Stimulated activated naive CD8-positive, alpha-beta T cell treated with anti-CD3 and anti-CD28 coated beads, Interleukin-15, amount 100 ng/mL, for 72 hours (primary cell): ENCODE data around the gene KCTD11.
A peak's percentile ranks its signal among the peaks of the same experiment; 100 is the strongest.

Experiments
- ATAC-seq: fragments of 150-1000 bp; cut with Tn5 transposase; 2 replicates; pipeline ENCODE4 v1.10.0; 2021; ENCODE audit warnings: mild to moderate bottlenecking, moderate library complexity
- DNase-seq, 2 donors: peaks; one replicate each; pipeline ENCODE4 v3.0.0; 2021 to 2022
- H3K27ac Mint-ChIP-seq, 2 donors: one replicate each; pipeline ENCODE4 v1.8.0; 2022; ENCODE audit warnings: mild to moderate bottlenecking in 2 of 2, mixed read lengths in 2 of 2, moderate library complexity in 2 of 2
- H3K27me3 Mint-ChIP-seq: one replicate; pipeline ENCODE4 v1.8.0; 2022; ENCODE audit warnings: mixed read lengths
- H3K4me1 Mint-ChIP-seq: one replicate; pipeline ENCODE4 v1.8.0; 2022; ENCODE audit warnings: mild to moderate bottlenecking, mixed read lengths
- H3K4me3 Mint-ChIP-seq, 2 donors: one replicate each; pipeline ENCODE4 v1.8.0; 2022; ENCODE audit warnings: mild to moderate bottlenecking in 2 of 2, mixed read lengths in 2 of 2, moderate library complexity in 1 of 2
- H3K9me3 Mint-ChIP-seq, 2 donors: one replicate each; pipeline ENCODE4 v1.8.0; 2022; ENCODE audit warnings: mixed read lengths in 2 of 2

KCTD11 gene

DNA sequence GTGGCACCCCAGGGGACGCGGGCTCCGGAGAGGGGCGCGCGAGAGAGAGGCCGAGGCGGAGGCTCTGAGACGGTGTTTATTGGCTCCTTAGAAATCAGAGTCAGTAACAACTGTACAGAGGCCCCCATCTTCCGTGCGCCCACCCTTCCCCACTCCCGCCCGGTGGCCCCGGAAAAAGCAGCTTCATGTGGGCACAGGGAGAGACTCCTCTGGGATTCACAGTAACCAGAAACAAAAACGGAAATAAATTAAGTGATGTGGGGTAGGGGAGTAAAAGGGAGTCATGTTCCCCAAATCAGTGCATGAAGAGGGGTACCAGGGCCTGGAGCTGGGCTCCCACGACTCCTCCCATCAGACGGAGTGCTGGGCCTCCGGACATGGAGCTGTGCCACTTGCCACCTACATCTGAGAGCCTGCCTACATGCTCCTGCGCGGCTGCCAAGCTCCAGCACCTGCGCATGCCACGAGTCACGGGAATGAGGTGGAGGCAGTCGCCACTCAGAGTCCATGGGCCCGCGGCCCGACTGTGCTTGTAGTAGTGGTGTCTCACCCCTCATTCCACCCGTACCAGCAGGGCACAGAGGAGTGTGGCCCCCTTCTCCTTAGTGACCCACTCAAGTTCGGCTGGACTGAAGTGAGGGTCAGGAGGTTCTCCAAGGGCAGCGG is 36.3 kb upstream of the KCTD11 start:
- Mint-ChIP-seq H3K9me3 (no peaks in the 10 kb centered on the region), H3K27me3 (no peaks in the 10 kb centered on the region), H3K4me1 (peaks cover 54% of the 10 kb centered on the region), H3K27ac (peak overlapping the region; percentile 95 to 99), H3K4me3 (peak overlapping the region; percentile 95 to 96)
- DNase-seq (no peak), ATAC-seq (no peak)

DNA sequence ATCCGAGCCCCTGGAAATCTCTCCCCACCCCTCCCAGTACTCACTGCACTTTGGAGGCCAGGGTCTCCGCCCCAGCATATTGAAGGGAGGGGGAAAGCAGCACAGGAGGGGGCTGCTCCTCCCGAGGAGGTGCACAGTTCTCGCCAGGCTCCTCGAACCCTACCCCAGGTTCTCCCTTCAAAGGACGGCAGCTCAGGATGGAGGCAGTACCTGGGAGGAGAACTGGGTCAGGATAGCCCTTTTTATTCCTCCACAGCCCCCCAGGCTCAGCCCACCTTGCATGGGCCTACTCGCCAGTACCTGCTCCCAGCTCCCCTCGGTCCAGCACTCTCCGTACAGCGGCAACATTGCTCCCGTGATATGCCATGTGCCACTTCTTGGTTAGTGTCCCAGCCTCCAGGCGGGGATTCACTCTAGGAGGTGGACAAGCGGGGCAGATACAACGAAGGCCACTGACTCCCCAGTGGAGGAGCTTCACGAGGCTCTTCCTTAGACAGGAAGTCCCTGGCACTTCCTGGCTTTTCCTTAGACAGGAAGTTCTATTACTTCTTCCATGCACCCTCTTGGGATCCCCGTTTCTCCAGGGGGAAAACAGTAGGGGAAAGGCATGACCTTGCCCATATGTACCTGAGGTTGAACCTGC is 34.7 kb upstream of the KCTD11 start:
- no peak overlapping the region for H3K27ac Mint-ChIP-seq

DNA sequence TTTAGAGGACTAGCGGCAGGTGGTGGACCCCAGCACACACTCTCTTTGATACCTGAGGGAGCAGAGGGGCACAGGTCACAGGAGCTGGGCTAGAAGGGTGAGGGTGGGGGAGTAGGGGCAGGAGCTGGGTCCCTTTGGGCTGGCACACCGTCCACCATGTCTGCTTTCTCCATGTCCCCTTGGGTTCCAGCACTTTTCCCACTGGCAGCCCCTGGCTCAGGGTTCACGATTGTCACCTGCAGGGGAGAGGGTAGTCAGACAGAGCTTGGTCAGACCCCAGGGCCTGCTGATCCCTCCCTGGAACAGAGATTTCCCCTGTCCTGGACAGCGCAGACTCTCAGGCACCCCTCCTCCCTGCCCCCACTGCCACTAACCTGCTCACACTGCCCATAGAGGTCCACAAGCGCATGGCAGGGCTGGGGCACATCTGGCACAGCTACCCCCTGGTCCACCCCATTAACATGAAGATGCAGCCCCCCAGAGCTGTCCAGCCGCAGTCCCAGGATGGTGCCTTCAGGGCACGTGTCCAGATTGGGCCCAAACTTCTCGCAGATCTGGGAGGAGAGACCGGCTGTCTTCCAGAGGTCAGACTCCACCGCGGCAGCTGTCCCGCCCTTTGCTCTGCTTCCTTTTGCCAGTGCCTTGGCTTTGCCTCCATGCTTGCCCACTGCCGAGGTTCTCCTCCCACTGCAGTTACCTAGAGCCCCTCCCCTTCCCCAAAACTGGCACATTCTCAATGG is 33.7 kb upstream of the KCTD11 start:
- no peaks in the 10 kb centered on the region for H3K27me3 Mint-ChIP-seq
- DNase-seq, result no peak
- no peak overlapping the region for H3K4me3 Mint-ChIP-seq
- no peaks in the 10 kb centered on the region for H3K9me3 Mint-ChIP-seq
- no peak overlapping the region for H3K27ac Mint-ChIP-seq
- H3K4me1 Mint-ChIP-seq, result peaks cover 29% of the 10 kb centered on the region
- ATAC-seq, result no peak

More for the DNA sequence above, 34.7 kb upstream of the KCTD11 start:
- H3K4me3 Mint-ChIP-seq, result peak overlapping the region in 1 of 2 donors; percentile 13
- no peaks in the 10 kb centered on the region for H3K27me3 Mint-ChIP-seq
- ATAC-seq, result no peak
- peaks cover 39% of the 10 kb centered on the region for H3K4me1 Mint-ChIP-seq
- no peak for DNase-seq
- no peaks in the 10 kb centered on the region for H3K9me3 Mint-ChIP-seq

DNA sequence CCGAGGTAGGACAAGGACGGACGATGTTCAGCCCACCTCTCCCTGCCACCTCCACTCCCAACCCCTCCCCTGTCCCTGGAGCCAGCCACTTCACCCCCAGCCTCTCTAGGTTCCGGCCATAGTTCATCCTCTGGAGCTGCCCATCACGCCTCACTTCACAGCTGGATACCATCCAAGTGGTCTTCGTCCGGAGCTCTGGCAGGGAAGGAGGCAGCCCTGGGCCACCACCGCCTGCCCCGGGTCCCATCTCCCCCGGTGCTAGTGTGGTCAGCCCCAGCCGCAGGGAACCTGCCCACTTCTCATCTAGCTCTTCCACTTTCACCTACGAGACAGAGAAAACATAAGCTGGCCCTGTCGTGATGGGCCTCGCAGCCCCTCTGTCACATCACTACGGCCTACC is 30.5 kb upstream of the KCTD11 start:
- DNase-seq (no peak), ATAC-seq (no peak)
- Mint-ChIP-seq H3K4me1 (peaks cover 27% of the 10 kb centered on the region), H3K27me3 (no peaks in the 10 kb centered on the region), H3K27ac (no peak overlapping the region), H3K4me3 (no peak overlapping the region), H3K9me3 (no peaks in the 10 kb centered on the region)

DNA sequence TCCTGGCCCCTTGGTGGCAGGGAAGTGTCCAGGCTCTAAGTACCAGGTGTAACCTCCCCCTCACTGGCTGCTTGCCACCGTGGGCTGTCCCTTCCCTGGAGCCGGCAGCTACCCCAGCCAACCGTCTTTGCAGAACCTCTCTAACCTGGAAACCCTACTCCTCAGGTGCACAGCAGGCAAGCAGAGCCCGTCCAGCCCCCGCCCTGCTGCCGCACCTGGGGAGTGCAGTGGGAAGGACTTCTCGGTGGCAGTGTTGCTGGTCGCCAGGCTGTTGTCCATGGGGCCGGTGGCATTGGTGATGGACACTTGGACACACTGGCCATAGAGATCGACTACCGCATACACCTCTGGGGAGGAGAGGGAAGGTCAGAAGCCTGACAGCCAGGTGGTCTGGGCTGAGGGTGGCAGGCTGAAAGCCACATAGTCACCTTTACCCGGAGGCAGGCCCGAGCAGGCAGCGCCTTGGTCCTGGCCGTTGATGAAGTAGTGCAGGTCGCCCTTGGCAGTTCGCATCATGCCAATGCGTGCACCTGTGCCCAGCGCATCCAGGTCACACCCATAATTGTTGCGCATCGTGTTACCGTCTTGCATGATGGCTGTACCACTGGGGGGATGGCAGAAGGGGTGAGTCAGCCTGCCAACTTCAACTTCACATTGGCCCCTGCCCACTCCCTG is 29.3 kb upstream of the KCTD11 start:
- DNase-seq (no peak), ATAC-seq (no peak)
- Mint-ChIP-seq H3K4me1 (peaks cover 37% of the 10 kb centered on the region), H3K9me3 (no peaks in the 10 kb centered on the region), H3K4me3 (no peak overlapping the region), H3K27ac (no peak overlapping the region), H3K27me3 (no peaks in the 10 kb centered on the region)

DNA sequence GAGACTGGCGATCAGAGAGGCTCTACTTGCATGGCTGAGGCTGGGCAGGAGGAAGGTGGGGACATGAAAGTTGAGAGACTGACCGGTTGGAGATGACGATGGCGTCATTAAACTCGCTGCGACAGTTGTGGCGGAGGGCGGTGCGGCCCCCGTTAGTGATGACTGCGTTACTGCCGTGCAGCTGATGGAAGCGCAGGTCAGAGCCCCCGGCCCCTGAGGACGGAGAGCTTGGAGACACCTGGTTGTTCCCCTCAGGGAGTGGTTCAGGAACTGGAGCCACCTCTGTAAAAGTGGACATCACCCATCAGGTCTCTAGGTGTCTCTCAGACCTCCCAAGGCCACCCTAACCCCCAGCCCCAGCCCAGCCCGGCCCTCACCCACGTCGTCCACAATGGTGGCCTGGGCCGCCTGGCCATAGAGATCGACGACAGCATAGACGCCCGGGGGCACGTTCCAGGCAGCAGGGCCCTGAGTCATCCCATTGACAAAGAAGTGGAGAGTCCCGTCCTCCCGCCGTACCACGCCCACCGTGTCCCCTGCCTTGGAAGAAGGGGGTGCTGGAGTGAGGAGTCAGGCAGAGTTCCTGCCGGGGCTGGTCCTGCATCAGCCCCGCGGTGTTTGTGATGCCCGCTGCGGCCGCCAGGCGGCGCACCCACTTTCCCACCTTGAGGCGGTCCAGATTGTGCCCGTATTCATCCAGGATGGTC is 28.1 kb upstream of the KCTD11 start:
- Mint-ChIP-seq H3K27me3 (no peaks in the 10 kb centered on the region), H3K4me3 (no peak overlapping the region), H3K4me1 (peaks cover 50% of the 10 kb centered on the region), H3K27ac (no peak overlapping the region), H3K9me3 (no peaks in the 10 kb centered on the region)
- ATAC-seq, result peak; percentile 68
- peak; percentile 59 to 60 for DNase-seq

DNA sequence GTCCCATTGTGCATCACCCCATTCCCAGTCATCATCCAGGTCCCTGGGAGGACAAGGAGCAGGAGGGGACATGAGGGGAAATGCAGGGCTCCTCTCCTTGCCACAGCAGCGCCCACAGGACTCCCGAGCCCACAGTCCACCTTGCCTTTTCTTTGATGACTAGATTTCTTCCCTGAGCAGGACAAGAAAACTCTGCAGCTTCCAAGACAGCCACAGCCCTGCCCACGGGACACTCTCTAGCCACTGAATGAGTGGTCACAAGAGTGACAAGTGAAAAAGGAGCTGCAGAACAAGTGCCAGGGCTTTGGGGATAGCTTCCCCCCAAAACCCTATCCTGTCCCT is 27.6 kb upstream of the KCTD11 start:
- no peak overlapping the region for H3K27ac Mint-ChIP-seq
- H3K9me3 Mint-ChIP-seq, result no peaks in the 10 kb centered on the region

DNA sequence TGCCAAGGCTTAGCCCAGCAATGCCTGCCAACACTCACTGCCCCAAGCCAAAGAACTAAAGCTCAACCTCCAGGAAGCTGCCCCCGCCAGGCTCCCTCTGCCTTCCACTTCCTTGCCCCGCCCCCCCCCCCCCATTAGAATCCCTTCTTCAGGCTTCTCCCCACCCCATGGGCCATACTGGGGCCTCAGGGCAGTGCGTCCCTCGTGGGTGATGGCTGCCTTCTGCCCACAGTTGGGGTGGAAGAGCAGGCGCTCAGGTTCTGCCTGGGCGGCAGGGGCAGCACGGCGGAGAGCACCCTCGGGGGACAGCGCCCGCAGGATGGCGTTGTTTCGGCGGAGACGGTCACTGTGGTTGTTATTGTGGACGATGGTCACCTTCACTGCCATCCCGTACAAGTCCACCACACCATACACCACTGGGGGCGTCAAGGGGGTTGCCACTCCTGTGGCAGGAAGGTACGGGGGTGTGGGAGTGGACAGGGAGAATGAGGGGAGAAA is 26.9 kb upstream of the KCTD11 start:
- DNase-seq (no peak), ATAC-seq (no peak)
- Mint-ChIP-seq H3K9me3 (no peaks in the 10 kb centered on the region), H3K27ac (no peak overlapping the region), H3K27me3 (no peaks in the 10 kb centered on the region), H3K4me1 (peaks cover 54% of the 10 kb centered on the region), H3K4me3 (no peak overlapping the region)

More for the DNA sequence above, 27.6 kb upstream of the KCTD11 start:
- Mint-ChIP-seq H3K4me1 (peaks cover 51% of the 10 kb centered on the region), H3K27me3 (no peaks in the 10 kb centered on the region), H3K4me3 (no peak overlapping the region)
- DNase-seq (no peak), ATAC-seq (no peak)

DNA sequence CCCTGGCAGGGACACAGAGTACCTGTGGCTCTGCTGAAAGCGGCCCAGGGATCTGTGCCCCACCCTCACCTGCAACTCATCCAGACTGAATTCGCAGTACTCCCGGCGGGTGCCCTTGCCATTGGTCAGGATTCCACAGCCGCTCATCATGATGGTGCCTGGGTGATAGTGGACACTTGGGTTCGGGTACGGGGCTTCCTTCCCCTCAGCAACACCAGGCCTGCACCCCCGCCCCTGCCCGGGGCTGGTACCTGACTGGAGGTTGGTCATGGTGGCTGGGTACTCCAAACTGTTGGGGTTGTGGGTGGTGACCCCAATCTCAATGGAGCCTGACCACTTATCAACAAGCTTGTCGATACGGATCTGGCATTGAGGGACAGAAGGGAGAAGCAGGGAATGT is 25.8 kb upstream of the KCTD11 start:
- ATAC-seq, result no peak
- Mint-ChIP-seq H3K4me1 (peaks cover 65% of the 10 kb centered on the region), H3K4me3 (no peak overlapping the region), H3K9me3 (no peaks in the 10 kb centered on the region), H3K27ac (no peak overlapping the region), H3K27me3 (no peaks in the 10 kb centered on the region)
- DNase-seq, result no peak

DNA sequence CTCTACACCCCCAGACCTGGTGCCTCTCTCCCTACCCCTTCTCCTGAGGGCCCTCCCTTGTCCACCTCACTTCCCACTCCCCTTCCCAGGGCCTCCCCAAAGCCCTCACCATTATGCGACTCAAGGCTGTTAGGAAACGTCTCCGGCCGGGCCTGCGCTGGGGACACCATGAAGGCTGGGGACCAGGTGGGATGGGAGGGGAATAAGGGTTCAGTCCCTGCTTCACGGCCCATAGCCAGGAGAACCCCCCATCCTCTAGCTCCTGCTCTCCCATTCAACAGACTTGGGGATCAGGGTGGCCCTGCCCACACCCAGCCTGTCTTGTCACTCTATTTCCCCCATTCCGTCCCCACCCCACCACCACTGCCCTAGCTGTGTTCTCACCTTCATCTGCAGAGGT is 24.9 kb upstream of the KCTD11 start:
- ATAC-seq (no peak), DNase-seq (no peak)
- no peak overlapping the region for H3K4me3 Mint-ChIP-seq
- H3K4me1 Mint-ChIP-seq, result peaks cover 71% of the 10 kb centered on the region
- H3K9me3 Mint-ChIP-seq, result no peaks in the 10 kb centered on the region
- H3K27me3 Mint-ChIP-seq, result no peaks in the 10 kb centered on the region
- peak overlapping the region in 1 of 2 donors; percentile 2 for H3K27ac Mint-ChIP-seq

DNA sequence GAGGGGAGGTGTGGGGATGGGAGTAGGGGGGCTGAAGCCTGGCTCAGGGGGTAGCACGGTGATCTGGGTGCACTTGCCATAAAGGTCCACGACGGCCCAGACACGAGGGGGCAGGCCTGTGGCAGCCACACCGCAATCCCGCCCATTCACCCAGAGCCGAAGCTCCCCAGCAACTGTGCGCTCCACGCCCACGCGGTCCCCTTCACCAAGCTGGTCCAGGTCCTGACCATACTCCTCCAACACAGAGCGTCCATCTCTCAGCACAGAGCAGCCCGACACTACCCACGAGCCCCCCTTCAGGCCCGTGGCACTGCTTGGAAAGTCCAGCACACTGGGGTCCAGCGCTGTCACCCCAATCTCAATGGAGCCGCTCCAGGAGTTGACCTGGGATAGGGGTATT is 24.5 kb upstream of the KCTD11 start:
- H3K9me3 Mint-ChIP-seq, result no peaks in the 10 kb centered on the region
- H3K27ac Mint-ChIP-seq, result no peak overlapping the region
- DNase-seq, result no peak
- ATAC-seq, result no peak
- H3K27me3 Mint-ChIP-seq, result no peaks in the 10 kb centered on the region
- peaks cover 75% of the 10 kb centered on the region for H3K4me1 Mint-ChIP-seq
- H3K4me3 Mint-ChIP-seq, result peak overlapping the region in 1 of 2 donors; percentile 21

DNA sequence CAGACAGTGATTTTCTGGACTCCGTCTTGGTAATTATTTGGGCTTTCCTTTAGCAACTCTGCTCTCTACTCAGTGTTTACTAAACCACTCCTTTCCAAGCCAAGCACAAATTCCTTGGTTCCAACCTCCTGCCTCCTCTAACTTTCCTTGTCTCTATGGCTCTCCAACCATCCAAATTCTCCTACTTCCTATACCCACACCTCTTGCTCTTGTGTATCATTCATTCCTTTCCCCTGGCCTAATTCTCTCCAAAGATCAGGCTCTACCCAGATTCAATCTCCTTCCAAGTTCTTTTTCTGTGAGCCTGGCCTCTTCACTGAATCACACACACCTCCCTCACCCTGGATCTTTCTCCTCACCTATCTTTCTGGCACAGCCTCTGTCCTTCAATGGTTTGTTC is 24.0 kb upstream of the KCTD11 start:
- Mint-ChIP-seq H3K27me3 (no peaks in the 10 kb centered on the region), H3K27ac (peak overlapping the region; percentile 4 to 28), H3K4me1 (peaks cover 81% of the 10 kb centered on the region), H3K4me3 (peak overlapping the region; percentile 86 to 97), H3K9me3 (no peaks in the 10 kb centered on the region)
- no peak for ATAC-seq
- no peak for DNase-seq

DNA sequence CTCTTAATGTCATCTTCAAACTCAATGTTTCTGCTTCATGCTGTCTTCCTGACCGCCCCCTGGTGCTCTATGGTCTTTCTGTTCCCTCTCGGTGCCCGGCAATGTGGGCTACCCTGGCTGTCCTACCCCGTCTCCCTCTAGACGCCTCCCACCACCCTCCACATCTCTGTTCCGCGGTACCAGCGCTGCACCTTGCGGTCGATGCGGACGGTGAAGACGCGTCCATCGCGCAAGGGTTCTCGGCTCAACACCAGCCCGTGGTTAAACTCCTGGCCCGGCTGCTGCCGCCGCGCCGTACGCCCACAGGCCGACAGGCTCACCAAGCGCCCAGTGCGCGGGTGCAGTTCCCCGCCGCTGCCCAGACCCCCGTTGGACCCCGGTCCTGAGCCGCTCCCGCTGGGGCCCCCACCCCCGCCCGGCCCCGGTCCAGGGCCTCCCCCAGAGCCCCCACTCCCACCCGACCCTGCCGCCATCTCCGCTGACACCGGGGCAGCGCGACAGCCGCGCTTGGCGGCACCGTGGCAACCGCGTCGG is 23.1 kb upstream of the KCTD11 start, which contains the start of gene NEURL4:
Gene NEURL4, minus strand, starts transcription at position 496 of the 534 bp plus-strand sequence. Its CDS starts 23 bp downstream, at position 473.
- peak within 1 kb of the TSS; percentile 97 to 99 for H3K27ac Mint-ChIP-seq
- H3K4me3 Mint-ChIP-seq, result peak within 1 kb of the TSS; percentile 86 to 97
- DNase-seq, result no peak
- peaks cover 81% of the 10 kb centered on the region for H3K4me1 Mint-ChIP-seq
- no peaks in the 10 kb centered on the region for H3K9me3 Mint-ChIP-seq
- peak; percentile 10 for ATAC-seq
- no peaks in the 10 kb centered on the region for H3K27me3 Mint-ChIP-seq

DNA sequence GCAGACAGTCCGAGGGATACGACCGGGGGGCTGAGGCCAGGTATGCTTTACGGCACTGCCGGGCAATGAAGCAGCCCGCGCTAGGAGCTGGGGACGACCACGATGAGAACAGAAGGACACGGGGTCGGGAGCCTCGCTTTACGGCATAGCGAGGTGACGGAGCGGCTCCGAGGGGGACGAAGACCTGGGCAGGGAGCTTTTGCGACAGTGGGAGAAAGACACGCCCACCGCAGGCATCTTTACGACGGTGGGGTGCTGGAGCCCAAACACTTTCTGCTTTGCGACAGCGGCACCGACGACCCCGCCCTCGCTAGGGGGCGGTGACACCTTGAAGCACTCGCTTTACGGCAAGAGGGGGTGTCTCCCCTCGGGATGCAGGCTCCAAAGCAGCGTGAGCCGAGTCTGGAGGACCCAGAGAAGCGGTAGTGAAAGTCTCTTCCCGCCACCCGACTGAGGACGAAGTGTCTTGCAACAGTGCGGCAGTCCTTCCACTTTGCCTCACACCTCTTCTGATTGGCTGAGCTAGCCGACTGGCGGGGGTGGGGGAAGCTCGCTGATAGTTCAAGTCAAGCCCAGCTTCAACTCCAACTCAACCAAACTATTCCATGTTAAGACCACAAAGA is 22.5 kb upstream of the KCTD11 start:
- Mint-ChIP-seq H3K27me3 (no peaks in the 10 kb centered on the region), H3K9me3 (no peaks in the 10 kb centered on the region), H3K27ac (peak overlapping the region; percentile 97 to 99), H3K4me1 (peaks cover 80% of the 10 kb centered on the region), H3K4me3 (peak overlapping the region; percentile 83 to 93)
- ATAC-seq (peak; percentile 81), DNase-seq (peak; percentile 97 to 98)
